ENCODE results near the gene DSG3. TPM values are rescaled to one million over a fixed set of nuclear protein-coding genes. Genes with fewer than 3 reads are reported as not detected.

DSG3 gene
- total RNA-seq, 1 experiment from 2014 or later: 0.05 TPM

DNA sequence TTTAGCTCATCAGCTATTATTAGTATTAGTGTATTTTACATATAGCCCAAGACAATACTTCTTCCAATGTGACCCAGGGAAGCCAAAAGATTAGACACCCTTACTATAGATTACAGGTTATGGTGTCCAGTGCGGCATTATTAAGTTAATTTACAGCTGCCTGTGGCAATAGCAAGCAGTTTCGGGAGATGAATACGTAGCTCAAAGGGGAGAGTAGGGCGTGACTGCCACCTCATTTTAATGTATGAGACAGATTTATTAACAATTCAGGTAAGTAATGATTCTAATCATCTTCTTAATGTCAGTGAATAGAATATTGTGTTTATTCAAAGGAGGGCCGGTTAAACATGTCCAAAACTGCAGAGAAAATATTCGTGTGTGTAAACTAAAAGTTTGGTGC lies 6.8 kb upstream of the DSG3 start:
- H3K36me3 ChIP-seq (ENCODE audit: control insufficient read depth in 1 of 2, insufficient read depth in 2 of 2, low read length in 2 of 2): no peaks in the 10 kb centered on the region
- no peak for DNase-seq (ENCODE audit: low read depth, low spot score)
- POLR2A ChIA-PET: no interaction called here
- TF ChIP-seq CBX3 (IDR thresholded peaks at IDR 0.05; ENCODE audit: low read depth): no peak
- TF ChIP-seq POLR2AphosphoS5 (IDR thresholded peaks at IDR 0.05; ENCODE audit: low read depth, low read length): no peak
- no peak for TF ChIP-seq ATF3 (IDR thresholded peaks at IDR 0.05)
- H3K4me3 ChIP-seq (replicated peaks in 1 of 2; ENCODE audit: low read depth in 1 of 2, low read length in 2 of 2): no peak overlapping the region
- no peaks in the 10 kb centered on the region for H4K20me1 ChIP-seq (ENCODE audit: insufficient read depth)
- H3K9me3 ChIP-seq (ENCODE audit: control insufficient read depth in 1 of 2, insufficient read depth in 1 of 2, low read depth in 1 of 2, low read length in 2 of 2): no peaks in the 10 kb centered on the region
- peaks cover 0 to 5% of the 10 kb centered on the region in 2 experiments; a peak in 1 of 4 replicates for H3K4me1 ChIP-seq (ENCODE audit: control insufficient read depth in 1 of 2, insufficient read depth in 2 of 2, low read length in 2 of 2)
- intact Hi-C loops (cut with micrococcal nuclease): no loop called here
- H3K79me2 ChIP-seq (ENCODE audit: insufficient read depth, low read length): no peaks in the 10 kb centered on the region
- no peak overlapping the region for H3K4me2 ChIP-seq (ENCODE audit: low read length)
- H2AFZ ChIP-seq (ENCODE audit: low read depth, low read length, poor library complexity, severe bottlenecking): no peak overlapping the region
- CTCF ChIA-PET: interaction anchor here (1.4 kb wide), 1 partner anchor 16 kb away, joined by 3 read pairs; no protein-coding TSS in a partner anchor
- ATAC-seq: no peak
- no peaks in the 10 kb centered on the region for H3K9me2 ChIP-seq (ENCODE audit: insufficient read depth)
- no peaks in the 10 kb centered on the region for H3K27me3 ChIP-seq (ENCODE audit: insufficient read depth, low read length)
- no peak overlapping the region for H3K9ac ChIP-seq (ENCODE audit: low read length)
- RAD21 ChIA-PET (ENCODE audit: low non-redundant PET in 1 of 2, low total read pairs in 2 of 2, uncharacterized antibody in 2 of 2, unreplicated experiment in 2 of 2): no interaction called here
- H3K27ac ChIP-seq (ENCODE audit: low read depth, low read length): no peak overlapping the region
- BruUV-seq (replicated peaks): no TSS peak

GRCh38 chr18:31441493-31441892 lies 6.0 kb upstream of the DSG3 start:
- TF ChIP-seq ELF1 (IDR thresholded peaks at IDR 0.05; ENCODE audit: borderline replicate concordance, low read depth): no peak
- TF ChIP-seq EZH2 (IDR thresholded peaks at IDR 0.05): no peak
- TF ChIP-seq CEBPB (IDR thresholded peaks at IDR 0.05; ENCODE audit: low read depth): no peak
- TF ChIP-seq, protein P1, sequence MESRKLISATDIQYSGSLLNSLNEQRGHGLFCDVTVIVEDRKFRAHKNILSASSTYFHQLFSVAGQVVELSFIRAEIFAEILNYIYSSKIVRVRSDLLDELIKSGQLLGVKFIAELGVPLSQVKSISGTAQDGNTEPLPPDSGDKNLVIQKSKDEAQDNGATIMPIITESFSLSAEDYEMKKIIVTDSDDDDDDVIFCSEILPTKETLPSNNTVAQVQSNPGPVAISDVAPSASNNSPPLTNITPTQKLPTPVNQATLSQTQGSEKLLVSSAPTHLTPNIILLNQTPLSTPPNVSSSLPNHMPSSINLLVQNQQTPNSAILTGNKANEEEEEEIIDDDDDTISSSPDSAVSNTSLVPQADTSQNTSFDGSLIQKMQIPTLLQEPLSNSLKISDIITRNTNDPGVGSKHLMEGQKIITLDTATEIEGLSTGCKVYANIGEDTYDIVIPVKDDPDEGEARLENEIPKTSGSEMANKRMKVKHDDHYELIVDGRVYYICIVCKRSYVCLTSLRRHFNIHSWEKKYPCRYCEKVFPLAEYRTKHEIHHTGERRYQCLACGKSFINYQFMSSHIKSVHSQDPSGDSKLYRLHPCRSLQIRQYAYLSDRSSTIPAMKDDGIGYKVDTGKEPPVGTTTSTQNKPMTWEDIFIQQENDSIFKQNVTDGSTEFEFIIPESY (IDR thresholded peaks at IDR 0.05; ENCODE audit: extremely low read depth, insufficient replicate concordance, low read length): no peak
- TF ChIP-seq SIN3A (IDR thresholded peaks at IDR 0.05; ENCODE audit: low read depth): no peak
- TF ChIP-seq FOSL1 (IDR thresholded peaks at IDR 0.05; ENCODE audit: low read depth): no peak
- no peak for TF ChIP-seq ATF3 (IDR thresholded peaks at IDR 0.05)
- no peak for TF ChIP-seq ZFX (IDR thresholded peaks at IDR 0.05)
- TF ChIP-seq CBX3 (IDR thresholded peaks at IDR 0.05; ENCODE audit: low read depth): no peak
- Histone ChIP-seq H3K4me1 (ENCODE audit: control insufficient read depth in 1 of 2, insufficient read depth in 2 of 2, low read length in 2 of 2) (peaks cover 0 to 5% of the 10 kb centered on the region in 2 experiments; a peak in 1 of 4 replicates), H3K9me3 (ENCODE audit: control insufficient read depth in 1 of 2, insufficient read depth in 1 of 2, low read depth in 1 of 2, low read length in 2 of 2) (no peaks in the 10 kb centered on the region), H3K36me3 (ENCODE audit: control insufficient read depth in 1 of 2, insufficient read depth in 2 of 2, low read length in 2 of 2) (no peaks in the 10 kb centered on the region), H3K27ac (ENCODE audit: low read depth, low read length) (no peak overlapping the region), H4K20me1 (ENCODE audit: insufficient read depth) (no peaks in the 10 kb centered on the region), H3K4me2 (ENCODE audit: low read length) (no peak overlapping the region), H3K9me2 (ENCODE audit: insufficient read depth) (no peaks in the 10 kb centered on the region), H3K9ac (ENCODE audit: low read length) (no peak overlapping the region), H2AFZ (ENCODE audit: low read depth, low read length, poor library complexity, severe bottlenecking) (no peak overlapping the region), H3K4me3 (replicated peaks in 1 of 2; ENCODE audit: low read depth in 1 of 2, low read length in 2 of 2) (no peak overlapping the region), H3K79me2 (ENCODE audit: insufficient read depth, low read length) (no peaks in the 10 kb centered on the region), H3K27me3 (ENCODE audit: insufficient read depth, low read length) (no peaks in the 10 kb centered on the region)
- ATAC-seq (no peak), DNase-seq (ENCODE audit: low read depth, low spot score) (no peak)
- ChIA-PET POLR2A (no interaction called here), CTCF (interaction anchor here (1.4 kb wide), 1 partner anchor 17 kb away, joined by 3 read pairs; no protein-coding TSS in a partner anchor), RAD21 (ENCODE audit: low non-redundant PET in 1 of 2, low total read pairs in 2 of 2, uncharacterized antibody in 2 of 2, unreplicated experiment in 2 of 2) (no interaction called here)
- no TSS peak for BruUV-seq (replicated peaks)
- intact Hi-C loops (cut with micrococcal nuclease): no loop called here
